ENCODE results near the gene ANKH. TPM values are rescaled to one million over a fixed set of nuclear protein-coding genes. Genes with fewer than 3 reads are reported as not detected.
"Not testable (repeated sequence)": the region's sequence is repeated elsewhere in the genome, so short reads cannot be mapped to it uniquely, and the experiment has no call there.

Gene ANKH
- total RNA-seq, 2 experiments from 2014 or later: 83.7 to 87.0 TPM

DNA sequence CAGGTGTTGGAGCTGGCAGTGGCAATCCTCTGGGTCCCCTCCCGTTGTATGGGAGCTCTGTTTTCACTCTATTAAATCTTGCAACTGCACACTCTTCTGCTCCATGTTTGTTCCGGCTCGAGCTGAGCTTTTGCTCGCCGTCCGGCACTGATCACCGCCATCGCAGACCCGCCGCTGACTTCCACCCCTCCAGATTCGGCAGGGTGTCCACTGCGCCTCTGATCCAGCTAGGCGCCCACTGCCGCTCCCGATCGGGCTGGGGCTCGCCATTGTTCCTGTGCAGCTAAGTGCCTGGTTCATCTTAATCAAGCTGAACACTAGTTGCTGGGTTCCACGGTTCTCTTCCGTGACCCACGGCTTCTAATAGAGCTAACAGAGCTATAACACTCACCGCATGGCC, 23.2 kb downstream of the ANKH start:
- H3K4me3 Mint-ChIP-seq: no peak overlapping the region
- no peaks in the 10 kb centered on the region for H3K4me1 Mint-ChIP-seq
- peaks cover 3% of the 10 kb centered on the region for H3K36me3 Mint-ChIP-seq (ENCODE audit: low read depth)
- no peak for DNase-seq
- no peak overlapping the region for H3K27ac Mint-ChIP-seq
- POLR2A ChIA-PET: interaction anchor here (1.7 kb wide), 1 partner anchor 39 kb away, joined by 4 read pairs; no protein-coding TSS in a partner anchor
- no peaks in the 10 kb centered on the region for H3K27me3 Mint-ChIP-seq
- no peaks in the 10 kb centered on the region for H3K9me3 Mint-ChIP-seq
- CTCF ChIA-PET: no interaction called here

DNA sequence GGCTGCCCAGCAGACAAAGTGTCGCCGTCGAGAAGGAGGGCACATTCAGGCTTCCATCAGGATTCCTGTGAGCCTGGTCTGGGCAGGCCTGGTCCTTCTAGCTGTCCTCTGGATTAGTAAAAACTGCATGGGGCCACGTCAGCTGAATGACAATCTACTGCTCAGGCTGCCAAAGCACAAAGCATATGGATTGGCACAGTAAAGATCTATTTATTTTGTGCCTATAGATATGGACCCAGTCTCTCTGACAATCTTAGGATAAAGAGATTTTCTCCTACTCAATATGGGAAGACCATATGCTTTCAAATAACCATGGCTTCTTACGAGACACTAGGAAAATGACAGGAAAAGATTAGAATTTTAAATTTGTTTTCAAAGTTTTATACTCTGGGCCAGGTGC, 24.1 kb downstream of the ANKH start:
- H3K36me3 Mint-ChIP-seq (ENCODE audit: low read depth): peaks cover 3% of the 10 kb centered on the region
- no peaks in the 10 kb centered on the region for H3K27me3 Mint-ChIP-seq
- ChIA-PET POLR2A (no interaction called here), CTCF (no interaction called here)
- no peak overlapping the region for H3K4me3 Mint-ChIP-seq
- no peaks in the 10 kb centered on the region for H3K4me1 Mint-ChIP-seq
- H3K27ac Mint-ChIP-seq: no peak overlapping the region
- DNase-seq: no peak
- no peaks in the 10 kb centered on the region for H3K9me3 Mint-ChIP-seq

DNA sequence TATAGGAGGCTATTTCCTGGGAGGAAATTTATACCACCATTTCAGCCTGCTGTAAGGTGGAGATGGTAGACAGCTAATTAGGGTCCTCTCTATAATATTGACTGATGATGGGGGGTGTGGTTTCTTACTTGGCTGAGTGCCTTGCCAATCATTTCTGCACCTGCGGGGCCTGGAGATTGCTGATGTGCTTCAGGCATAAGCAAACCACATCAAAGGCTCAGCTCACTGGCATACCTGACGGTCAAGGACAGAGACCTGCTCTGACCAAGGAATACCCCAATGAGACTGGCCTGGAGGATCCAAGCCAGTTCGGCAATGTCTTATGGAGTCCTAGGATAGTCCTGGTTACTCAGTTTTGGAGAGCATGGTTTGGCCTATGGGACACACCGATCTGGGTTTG, 29.5 kb downstream of the ANKH start:
- Mint-ChIP-seq H3K9me3 (no peaks in the 10 kb centered on the region), H3K36me3 (ENCODE audit: low read depth) (peaks cover 12% of the 10 kb centered on the region), H3K4me1 (peaks cover 4% of the 10 kb centered on the region), H3K27me3 (no peaks in the 10 kb centered on the region), H3K27ac (no peak overlapping the region), H3K4me3 (no peak overlapping the region)
- POLR2A ChIA-PET: no interaction called here
- CTCF ChIA-PET: no interaction called here
- DNase-seq: no peak

DNA sequence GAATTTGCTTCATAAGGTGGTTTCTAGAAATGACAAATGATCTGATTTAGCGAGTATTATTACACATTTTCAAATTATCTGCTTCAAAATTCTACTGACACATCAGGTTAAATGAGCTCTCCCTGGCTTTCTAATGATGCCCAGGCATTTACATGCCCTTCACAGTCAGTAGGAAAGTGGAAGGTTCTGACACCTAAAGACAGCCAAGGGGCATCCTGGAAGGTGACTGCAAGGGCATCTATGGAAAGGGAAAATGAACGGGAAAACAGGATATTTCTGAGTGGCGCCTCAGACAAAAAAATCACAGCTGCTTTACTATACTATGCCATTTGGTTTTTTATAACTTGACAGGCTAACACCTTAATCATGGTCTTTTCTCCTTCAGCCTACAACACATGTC, 31.0 kb downstream of the ANKH start:
- Mint-ChIP-seq H3K9me3 (no peaks in the 10 kb centered on the region), H3K4me1 (peaks cover 5% of the 10 kb centered on the region), H3K36me3 (ENCODE audit: low read depth) (peaks cover 15% of the 10 kb centered on the region), H3K27me3 (no peaks in the 10 kb centered on the region), H3K4me3 (no peak overlapping the region), H3K27ac (no peak overlapping the region)
- ChIA-PET CTCF (interaction anchor here (1.2 kb wide), 1 partner anchor 114 kb away, joined by 3 read pairs; no protein-coding TSS in a partner anchor), POLR2A (interaction anchor here (1.5 to 2.2 kb wide), 2 partner anchors 9 to 30 kb away, joined by 4 to 7 read pairs; no protein-coding TSS in a partner anchor)
- no peak for DNase-seq

DNA sequence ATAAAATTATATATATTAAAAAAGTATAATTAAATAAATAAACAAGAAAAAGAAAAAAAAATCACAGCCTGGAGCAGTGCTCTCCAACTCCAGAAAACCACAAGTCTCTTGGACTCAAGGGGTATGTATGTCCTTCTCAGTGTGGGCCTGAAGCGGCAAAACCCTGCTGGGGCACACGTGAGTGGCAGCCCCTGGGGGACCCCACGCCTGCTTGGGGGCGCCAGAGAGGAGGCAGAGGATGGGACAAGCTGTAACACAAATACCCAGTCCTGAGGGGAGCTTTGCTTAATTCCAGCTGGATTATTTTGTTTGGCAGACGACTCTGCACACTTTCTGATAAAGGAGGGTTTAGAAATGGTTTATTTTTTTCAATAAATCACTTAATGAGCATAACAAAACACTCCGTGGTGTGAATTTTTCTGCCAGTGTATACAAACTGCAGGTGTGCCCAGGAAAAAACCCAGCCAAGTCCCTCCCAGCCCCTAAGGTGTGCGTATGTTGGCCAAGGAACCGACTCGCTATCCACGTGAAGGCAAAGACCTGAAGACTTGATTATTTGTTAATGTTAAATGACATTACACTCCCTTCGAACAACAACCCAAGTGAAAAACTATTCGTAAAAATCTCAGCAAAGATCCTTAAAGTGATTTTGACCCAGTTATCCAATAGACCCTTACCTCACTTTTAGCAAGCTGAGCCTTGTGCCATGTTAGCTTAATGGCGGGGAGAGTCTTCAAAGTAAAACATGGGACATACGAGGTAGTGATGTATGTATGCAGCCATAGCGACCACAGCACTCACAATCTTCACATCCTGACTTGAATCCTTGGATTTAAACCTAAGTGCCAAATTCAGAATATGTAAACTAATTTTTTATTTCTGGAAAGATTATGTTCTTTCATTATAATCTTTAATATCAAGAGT, 32.9 kb downstream of the ANKH start:
- ChIA-PET POLR2A (interaction anchor here (2.2 kb wide), 1 partner anchor 31 kb away, joined by 7 read pairs; no protein-coding TSS in a partner anchor), CTCF (interaction anchor here (1.1 kb wide), 1 partner anchor 153 kb away, joined by 3 read pairs; no protein-coding TSS in a partner anchor)
- no peak overlapping the region for H3K27ac Mint-ChIP-seq
- no peak for DNase-seq
- H3K27me3 Mint-ChIP-seq: no peaks in the 10 kb centered on the region
- peaks cover 15% of the 10 kb centered on the region for H3K36me3 Mint-ChIP-seq (ENCODE audit: low read depth)
- H3K4me1 Mint-ChIP-seq: peaks cover 5% of the 10 kb centered on the region
- no peaks in the 10 kb centered on the region for H3K9me3 Mint-ChIP-seq
- H3K4me3 Mint-ChIP-seq: no peak overlapping the region

DNA sequence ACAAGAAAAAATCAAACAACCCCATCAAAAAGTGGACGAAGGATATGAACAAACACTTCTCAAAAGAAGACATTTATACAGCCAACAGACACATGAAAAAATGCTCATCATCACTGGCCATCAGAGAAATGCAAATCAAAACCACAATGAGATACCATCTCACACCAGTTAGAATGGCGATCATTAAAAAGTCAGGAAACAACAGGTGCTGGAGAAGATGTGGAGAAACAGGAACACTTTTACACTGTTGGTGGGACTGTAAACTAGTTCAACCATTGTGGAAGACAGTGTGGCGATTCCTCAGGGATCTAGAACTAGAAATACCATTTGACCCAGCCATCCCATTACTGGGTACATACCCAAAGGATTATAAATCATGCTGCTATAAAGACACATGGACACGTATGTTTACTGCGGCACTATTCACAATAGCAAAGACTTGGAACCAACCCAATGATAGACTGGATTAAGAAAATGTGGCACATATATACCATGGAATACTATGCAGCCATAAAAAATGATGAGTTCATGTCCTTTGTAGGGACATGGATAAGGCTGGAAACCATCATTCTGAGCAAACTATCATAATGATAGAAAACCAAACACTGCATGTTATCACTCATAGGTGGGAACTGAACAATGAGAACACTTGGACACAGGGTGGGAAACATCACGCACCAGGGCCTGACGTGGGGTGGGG, 34.0 kb downstream of the ANKH start:
- H3K4me1 Mint-ChIP-seq, CTCF ChIA-PET, H3K9me3 Mint-ChIP-seq, H3K4me3 Mint-ChIP-seq, DNase-seq, POLR2A ChIA-PET, H3K27me3 Mint-ChIP-seq, H3K27ac Mint-ChIP-seq: not testable (repeated sequence)
- H3K36me3 Mint-ChIP-seq (ENCODE audit: low read depth): peaks cover 15% of the 10 kb centered on the region

DNA sequence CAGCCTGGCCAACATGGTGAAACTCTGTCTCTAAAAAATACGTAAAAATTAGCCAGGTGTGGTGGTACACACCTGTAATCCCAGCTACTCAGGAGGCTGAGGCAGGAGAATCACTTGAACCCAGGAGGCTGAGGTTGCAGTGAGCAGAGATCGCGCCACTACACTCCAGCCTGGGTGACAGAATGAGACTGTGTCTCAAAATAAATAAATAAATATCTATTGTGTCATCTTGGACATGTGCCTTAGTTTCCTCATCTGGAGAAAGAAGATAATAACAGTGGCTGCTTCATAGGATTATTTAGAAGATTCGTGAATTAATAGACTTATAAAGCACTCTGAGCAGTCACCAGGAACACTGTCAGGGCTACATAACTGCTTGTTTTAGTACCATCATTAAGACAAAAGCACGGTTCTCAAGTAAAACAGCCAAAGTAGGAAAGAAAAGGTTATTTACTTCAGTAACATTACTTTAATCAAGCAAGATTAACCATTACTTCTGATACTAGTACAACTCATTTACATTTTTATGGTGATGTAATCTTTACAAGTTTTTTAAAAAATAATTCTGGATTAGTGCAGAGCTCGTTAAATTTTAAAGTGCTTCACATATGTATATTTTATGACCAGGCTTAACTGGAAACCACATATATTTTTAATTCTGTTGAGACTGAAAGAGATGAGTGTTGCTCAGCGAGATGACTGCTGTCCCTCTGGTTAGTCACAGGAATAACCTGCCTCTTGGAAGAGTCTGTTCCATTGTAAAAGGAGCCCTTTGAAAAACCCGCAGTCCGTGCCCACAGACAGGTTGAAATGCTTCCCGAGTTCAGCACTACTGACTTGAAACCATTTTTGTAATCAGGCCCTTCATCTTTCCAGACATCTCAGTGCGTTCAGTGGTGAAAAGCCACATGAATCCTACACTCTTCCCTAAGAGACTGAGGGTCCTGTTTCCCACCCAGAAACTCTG, 36.7 kb downstream of the ANKH start:
- ChIA-PET POLR2A (no interaction called here), CTCF (no interaction called here)
- Mint-ChIP-seq H3K4me3 (no peak overlapping the region), H3K4me1 (peaks cover 1% of the 10 kb centered on the region), H3K36me3 (ENCODE audit: low read depth) (peaks cover 18% of the 10 kb centered on the region), H3K27ac (no peak overlapping the region), H3K27me3 (no peaks in the 10 kb centered on the region), H3K9me3 (no peaks in the 10 kb centered on the region)
- no peak for DNase-seq

DNA sequence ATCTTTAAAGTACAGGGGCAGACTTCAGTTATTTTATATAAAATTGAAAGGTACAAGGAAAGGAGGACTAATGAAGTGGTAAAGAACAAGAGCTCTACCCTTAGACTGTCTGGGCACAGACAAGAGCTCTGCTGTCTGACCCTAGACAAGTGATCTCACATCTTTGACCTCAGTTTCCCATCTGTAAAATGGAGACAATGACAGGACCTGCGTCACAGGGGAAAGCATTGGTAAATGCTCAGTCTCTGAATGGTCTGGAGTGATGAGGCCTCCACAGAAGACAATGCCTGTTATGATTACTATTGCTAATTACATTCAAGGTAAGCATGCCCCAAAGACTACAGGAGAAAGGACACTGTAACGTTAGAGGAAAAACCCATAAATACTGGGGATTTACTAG, 37.5 kb downstream of the ANKH start:
- Mint-ChIP-seq H3K27ac (no peak overlapping the region), H3K9me3 (no peaks in the 10 kb centered on the region), H3K4me1 (peaks cover 1% of the 10 kb centered on the region), H3K27me3 (no peaks in the 10 kb centered on the region), H3K4me3 (no peak overlapping the region), H3K36me3 (ENCODE audit: low read depth) (peaks cover 24% of the 10 kb centered on the region)
- ChIA-PET POLR2A (no interaction called here), CTCF (interaction anchor here (0.9 kb wide), 1 partner anchor 35 kb away, joined by 3 read pairs; no protein-coding TSS in a partner anchor)
- DNase-seq: no peak

DNA sequence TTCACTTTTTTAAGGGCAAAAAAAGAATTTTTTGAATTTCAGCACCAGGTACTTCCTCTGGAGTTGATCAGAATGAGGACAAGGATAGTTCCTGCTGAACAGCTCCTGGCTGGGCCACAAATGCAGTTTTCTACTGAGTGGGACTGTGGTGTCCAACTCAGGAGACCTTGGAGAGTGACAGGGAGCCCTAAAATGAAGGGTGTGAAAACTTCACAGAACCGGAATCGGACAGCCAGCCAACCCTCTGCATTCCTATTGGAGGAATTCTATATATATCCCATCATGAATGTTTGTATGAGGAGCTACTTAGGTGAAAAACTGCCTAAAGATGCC, 40.6 kb downstream of the ANKH start:
- Mint-ChIP-seq H3K4me3 (no peak overlapping the region), H3K36me3 (ENCODE audit: low read depth) (peaks cover 23% of the 10 kb centered on the region), H3K9me3 (no peaks in the 10 kb centered on the region), H3K27ac (no peak overlapping the region), H3K27me3 (no peaks in the 10 kb centered on the region), H3K4me1 (peaks cover 12% of the 10 kb centered on the region)
- no peak for DNase-seq
- CTCF ChIA-PET: no interaction called here
- POLR2A ChIA-PET: interaction anchor here (1.2 kb wide), 1 partner anchor 10 kb away, joined by 4 read pairs; no protein-coding TSS in a partner anchor

DNA sequence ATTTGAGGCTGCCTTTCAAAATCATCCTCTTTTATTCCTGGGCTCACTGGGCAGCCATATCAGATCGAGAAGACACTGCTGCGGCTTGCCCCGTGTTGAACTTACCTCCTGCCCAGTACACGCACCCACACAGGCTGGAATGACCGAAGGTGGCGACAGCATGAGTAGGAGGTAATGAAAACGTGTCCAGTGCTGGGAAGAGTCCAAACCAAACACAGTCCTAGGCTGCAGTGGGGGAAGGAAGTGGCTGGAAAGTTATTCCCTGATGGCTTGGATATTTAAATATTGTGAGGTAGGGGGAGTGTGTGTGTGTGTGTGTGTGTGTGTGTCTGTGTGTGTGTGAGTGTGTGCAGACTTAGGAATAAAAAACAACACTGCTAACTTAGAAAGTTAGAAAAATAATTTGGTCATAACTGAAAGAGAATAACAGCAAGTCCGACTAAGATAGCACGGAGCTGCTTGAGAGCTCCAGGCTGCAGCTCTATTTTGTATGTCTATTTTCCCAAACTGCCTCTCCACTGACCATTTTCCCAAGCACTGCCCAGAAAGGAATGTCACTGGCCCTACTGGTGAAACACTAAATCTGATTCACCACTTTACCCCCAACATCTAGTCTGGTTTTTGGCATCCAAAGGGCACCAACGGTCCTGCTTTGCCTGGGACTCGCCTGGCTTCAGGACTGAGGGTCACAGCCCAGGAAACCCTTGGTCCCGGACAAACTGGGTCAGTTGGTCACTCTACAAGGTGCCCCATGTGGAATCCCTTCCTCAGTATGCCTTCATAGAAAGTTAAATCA, 41.2 kb downstream of the ANKH start:
- DNase-seq: no peak
- Mint-ChIP-seq H3K4me3 (no peak overlapping the region), H3K4me1 (peaks cover 13% of the 10 kb centered on the region), H3K27ac (no peak overlapping the region), H3K27me3 (no peaks in the 10 kb centered on the region), H3K36me3 (ENCODE audit: low read depth) (peaks cover 23% of the 10 kb centered on the region), H3K9me3 (no peaks in the 10 kb centered on the region)
- ChIA-PET POLR2A (no interaction called here), CTCF (no interaction called here)

DNA sequence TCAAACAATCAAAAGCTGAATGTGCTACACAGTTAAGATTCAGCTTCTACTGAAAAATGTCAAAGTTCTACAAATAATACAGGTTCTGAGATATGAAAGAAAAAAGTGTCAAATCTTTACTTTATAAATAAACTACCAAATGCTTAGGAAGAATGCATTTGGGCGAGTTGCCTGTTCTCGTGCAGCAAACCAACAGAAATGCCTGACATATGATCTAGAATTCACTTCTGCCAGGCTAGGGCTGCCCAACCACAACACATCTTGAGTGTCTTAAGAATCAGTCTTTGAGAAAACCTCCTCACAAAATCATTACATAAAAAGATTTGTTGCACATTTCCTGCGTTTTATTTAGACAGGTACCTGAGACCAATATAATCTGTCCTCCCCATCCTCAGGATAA, 42.2 kb downstream of the ANKH start:
- no peak overlapping the region for H3K27ac Mint-ChIP-seq
- DNase-seq: no peak
- peaks cover 23% of the 10 kb centered on the region for H3K36me3 Mint-ChIP-seq (ENCODE audit: low read depth)
- H3K4me1 Mint-ChIP-seq: peaks cover 13% of the 10 kb centered on the region
- H3K27me3 Mint-ChIP-seq: no peaks in the 10 kb centered on the region
- POLR2A ChIA-PET: no interaction called here
- CTCF ChIA-PET: no interaction called here
- H3K4me3 Mint-ChIP-seq: no peak overlapping the region
- no peaks in the 10 kb centered on the region for H3K9me3 Mint-ChIP-seq

DNA sequence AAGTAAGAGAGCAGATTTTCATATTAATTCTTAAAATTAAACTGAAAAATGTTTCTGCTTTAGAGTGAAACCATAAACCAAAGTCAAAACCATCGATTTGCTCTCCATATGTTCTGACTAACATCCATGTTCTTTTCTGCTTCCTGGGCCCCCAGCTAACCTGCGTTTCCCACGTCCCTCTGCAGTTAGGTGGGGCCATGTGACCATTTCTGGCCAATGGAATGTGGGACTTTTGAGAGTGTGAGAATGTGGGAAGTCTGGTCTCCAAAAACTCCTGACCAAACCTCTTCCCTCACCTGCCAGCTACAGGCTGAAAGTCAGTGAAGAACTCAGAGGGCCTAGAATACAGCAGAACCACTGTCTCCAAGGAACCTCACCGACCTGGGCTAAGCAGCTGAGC, 44.9 kb downstream of the ANKH start:
- Mint-ChIP-seq H3K36me3 (ENCODE audit: low read depth) (peaks cover 23% of the 10 kb centered on the region), H3K4me1 (peaks cover 18% of the 10 kb centered on the region), H3K4me3 (no peak overlapping the region), H3K9me3 (no peaks in the 10 kb centered on the region), H3K27me3 (no peaks in the 10 kb centered on the region), H3K27ac (no peak overlapping the region)
- ChIA-PET POLR2A (no interaction called here), CTCF (no interaction called here)
- DNase-seq: no peak

Measured in activated CD4-positive, alpha-beta memory T cell treated with anti-CD3 and anti-CD28 coated beads, Interleukin-2, amount 10 ng/mL, durations not matched to agents 7 days and 5 days (primary cell).